Measurements from ENCODE around the gene SH3GLB1.
"Not testable (repeated sequence)": the region's sequence is repeated elsewhere in the genome, so short reads cannot be mapped to it uniquely, and the experiment has no call there.

The SH3GLB1 gene
- total RNA-seq = 88.9 reads per million, percentile 80 among the genes with 10 or more reads in this experiment

DNA sequence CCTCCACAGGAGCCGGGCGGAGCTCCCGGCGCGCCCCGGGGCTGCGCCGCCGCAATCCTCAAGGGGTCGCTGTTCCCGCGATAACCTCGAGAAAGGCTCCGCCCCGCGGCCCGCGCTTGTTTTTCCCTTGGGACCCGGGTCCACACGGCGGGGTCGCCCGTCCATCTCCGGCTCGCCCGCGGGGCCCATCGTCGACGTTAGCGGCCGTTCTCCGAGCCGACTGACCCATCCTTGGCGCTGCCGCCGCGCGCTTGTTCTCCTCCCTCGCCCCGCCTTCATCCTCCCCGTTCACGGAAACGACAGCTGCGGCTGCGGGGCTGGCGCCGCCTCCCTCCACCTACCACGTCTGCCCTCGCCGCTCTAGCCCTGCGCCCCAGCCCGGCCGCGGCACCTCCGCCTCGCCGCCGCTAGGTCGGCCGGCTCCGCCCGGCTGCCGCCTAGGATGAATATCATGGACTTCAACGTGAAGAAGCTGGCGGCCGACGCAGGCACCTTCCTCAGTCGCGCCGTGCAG, at the start of gene SH3GLB1:
TSS of gene SH3GLB1 (plus strand) at position 119 of the 514 bp plus-strand sequence. CDS start at position 443, 324 bp downstream.
- peak; percentile 84 for DNase-seq

- DNase-seq = not testable (repeated sequence)
Measured at GRCh38 chr1:86658381-86658780, 46.0 kb upstream of the SH3GLB1 start.

- DNase-seq = no peak
Measured at GRCh38 chr1:86666368-86666767, 38.0 kb upstream of the SH3GLB1 start.

GRCh38 chr1:86687595-86687994, 16.8 kb upstream of the SH3GLB1 start:
- DNase-seq = no peak

DNA sequence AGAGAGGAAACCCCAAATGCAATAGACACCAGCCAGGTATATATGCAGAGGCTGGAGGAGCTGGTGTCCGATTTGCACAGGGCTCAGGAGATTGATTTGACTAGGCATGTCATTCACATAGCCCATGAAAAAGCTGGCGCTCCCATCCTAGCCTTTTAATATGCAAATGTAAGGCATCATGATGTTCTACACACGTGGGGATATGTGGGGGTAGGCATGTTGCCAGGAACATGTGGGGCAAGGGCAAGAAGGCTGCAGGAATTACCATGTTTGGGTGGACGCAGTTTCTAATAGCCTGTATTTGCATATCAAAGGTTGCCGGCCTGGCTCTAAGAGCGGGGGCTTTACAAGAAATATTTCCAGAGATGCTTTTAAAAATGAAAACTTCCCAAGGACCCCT, 11.7 kb upstream of the SH3GLB1 start:
- no peak for DNase-seq

GRCh38 chr1:86695400-86695799, 9.0 kb upstream of the SH3GLB1 start:
- DNase-seq = no peak

GRCh38 chr1:86696522-86696921, 7.9 kb upstream of the SH3GLB1 start:
- no peak for DNase-seq

DNA sequence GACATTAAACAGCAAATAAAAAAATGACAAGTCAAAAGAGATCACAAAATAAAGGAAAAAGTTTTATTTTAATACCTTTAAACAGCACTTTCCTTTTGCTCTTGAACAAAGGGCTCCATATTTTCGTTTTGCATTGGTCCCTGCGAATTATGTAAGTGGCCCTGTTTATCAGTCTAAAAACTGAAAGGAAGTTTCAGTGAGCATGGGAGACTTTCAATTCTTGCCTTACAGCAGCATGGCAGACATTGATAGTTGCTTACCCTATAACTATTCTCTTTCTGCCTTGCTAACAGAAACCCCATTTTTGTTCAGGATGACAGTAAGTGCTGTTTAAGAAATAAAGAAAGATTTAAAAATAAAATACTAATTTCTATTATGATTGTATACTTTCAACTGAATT, 5.2 kb upstream of the SH3GLB1 start:
- DNase-seq = no peak

GRCh38 chr1:86701731-86702130, 2.6 kb upstream of the SH3GLB1 start:
- DNase-seq = no peak

DNA sequence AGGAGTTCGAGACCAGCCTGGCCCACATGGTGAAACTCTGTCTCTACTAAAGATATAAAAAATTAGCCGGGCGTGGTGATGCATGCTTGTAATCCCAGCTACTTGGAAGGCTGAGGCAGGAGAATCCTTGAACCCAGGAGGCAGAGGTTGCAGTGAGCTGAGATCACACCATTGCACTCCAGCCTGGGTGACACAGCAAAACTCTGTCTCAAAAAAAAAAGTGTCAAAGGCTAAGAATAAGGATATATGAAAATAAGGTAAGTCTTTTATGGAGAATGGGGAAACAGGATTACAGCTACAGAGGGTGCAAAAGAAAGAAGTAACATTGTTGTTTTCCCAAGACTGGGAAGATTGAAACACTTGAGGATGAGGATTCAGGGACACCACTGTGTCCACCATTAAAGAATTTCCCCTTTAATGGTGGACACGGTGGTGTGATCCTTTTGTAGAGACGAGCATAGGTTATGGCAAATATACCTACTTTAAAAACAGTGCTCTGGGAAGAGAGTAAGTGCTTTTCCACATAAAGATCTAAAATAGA, 1.4 kb upstream of the SH3GLB1 start:
- DNase-seq = not testable (repeated sequence)

- peak; percentile 31 for DNase-seq
Measured at GRCh38 chr1:86703696-86704457, 499 bp upstream of the SH3GLB1 start.

- peak; percentile 17 for DNase-seq
Measured at GRCh38 chr1:86704972-86705664, 742 bp downstream of the SH3GLB1 start.

DNA sequence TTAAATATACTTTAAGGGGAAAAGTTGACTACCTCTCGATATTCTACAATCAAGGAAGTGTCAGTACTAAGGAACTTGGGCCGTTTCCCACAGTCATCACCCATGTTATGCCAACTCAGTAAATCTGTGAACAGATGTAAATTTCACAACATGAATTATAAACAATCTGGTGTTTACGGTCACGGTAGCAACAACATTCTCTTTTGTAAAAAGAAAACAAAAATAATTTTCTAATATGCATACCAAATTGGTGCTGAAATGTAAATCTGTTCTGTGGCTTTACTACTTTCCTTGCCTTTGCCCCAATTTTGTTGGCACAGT, 1.2 kb downstream of the SH3GLB1 start:
- no peak for DNase-seq

GRCh38 chr1:86706018-86706635, 1.8 kb downstream of the SH3GLB1 start:
- no peak for DNase-seq

GRCh38 chr1:86708920-86709319, 4.5 kb downstream of the SH3GLB1 start:
- no peak for DNase-seq

DNA sequence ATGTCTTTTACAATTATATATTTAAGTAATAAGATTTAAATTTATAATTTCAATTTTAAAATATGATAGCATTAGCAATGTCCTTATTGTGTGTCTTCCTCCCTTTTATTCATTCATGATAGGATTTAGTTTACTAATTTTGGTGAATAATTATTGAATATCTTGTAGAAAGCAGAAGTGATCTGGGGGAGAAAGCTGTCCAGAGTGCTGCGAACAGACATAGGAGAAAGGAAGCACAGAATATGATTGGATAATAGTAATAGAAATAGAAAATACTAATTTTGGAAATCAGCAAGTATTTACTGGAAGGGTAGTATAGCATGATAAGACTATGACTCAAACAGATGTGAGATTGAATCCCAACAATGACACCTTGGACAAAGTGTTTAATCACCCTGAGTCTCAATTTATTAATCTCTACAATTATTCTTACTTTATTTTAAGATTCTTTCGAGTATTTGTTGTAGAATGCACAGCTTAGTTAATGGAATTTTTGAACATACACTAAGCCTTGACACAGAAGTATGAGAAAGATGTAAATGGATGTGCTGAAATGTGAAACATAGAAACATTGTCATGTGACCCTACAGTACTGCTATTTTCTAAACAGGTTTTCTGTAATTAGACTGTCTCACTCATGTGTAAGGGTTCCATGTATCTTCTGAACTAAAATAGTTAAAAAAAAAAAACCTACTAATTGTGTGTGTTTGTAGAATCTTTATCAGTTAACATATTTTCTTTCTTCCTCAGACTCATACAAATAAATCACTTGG, 7.9 kb downstream of the SH3GLB1 start:
- DNase-seq = no peak

- no peak for DNase-seq
Measured at GRCh38 chr1:86713477-86713876, 9.1 kb downstream of the SH3GLB1 start.

GRCh38 chr1:86714159-86714558, 9.8 kb downstream of the SH3GLB1 start:
- DNase-seq = no peak

- no peak for DNase-seq
Measured at GRCh38 chr1:86714561-86715244, 10.3 kb downstream of the SH3GLB1 start.

DNA sequence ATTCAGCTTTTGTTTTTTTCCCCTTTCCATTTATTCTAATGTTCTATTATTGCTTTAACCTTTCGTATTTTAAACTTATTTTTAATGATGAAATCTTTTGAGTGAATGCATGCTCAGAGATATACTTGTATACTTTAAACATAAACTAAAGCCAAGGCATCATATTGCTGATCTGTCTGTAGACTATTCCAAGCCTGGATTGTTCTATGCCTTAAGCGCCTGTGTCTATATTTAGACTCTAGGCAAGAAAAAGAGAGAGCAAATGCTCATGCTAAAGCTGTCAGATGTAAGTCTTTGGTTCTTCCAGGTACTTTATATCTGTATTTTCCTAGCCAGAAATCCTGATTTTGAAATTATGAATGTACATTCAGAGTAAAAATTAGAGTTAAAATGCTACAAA, 14.4 kb downstream of the SH3GLB1 start:
- no peak for DNase-seq

DNA sequence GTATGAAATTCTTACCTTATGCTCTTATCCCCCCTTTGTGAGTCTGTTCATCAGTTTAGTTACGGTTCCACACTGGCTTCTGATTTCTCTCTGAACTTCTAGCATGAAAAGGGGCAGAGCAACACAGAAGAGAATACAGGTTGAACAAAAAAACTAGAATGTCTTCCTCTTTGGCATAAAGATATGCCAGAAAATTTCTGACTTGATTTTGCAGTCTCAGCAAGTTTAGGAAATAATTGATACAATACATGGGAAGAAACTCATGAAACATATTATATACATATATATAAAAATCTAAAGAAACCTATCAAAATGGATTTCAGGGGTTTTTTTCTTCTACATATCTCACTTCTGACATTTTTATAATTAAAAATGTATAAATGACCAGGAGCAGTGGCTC, 27.0 kb downstream of the SH3GLB1 start:
- no peak for DNase-seq

GRCh38 chr1:86733340-86733739, 29.0 kb downstream of the SH3GLB1 start:
- DNase-seq = no peak
